ENCODE results near the gene C15orf61. TPM values are rescaled to one million over a fixed set of nuclear protein-coding genes. Genes with fewer than 3 reads are reported as not detected.

C15orf61 gene
- total RNA-seq, 1 experiment from 2014 or later = 3.9 TPM

- Histone ChIP-seq H3K9me3 (ENCODE audit: low read length) (no peaks in the 10 kb centered on the region), H3K27ac (ENCODE audit: low read length) (no peak overlapping the region), H3F3A (ENCODE audit: low read length, unreplicated experiment) (no peaks in the 10 kb centered on the region), H3K36me3 (ENCODE audit: low read depth, low read length) (no peaks in the 10 kb centered on the region), H3K4me1 (ENCODE audit: insufficient read depth, low read length) (no peaks in the 10 kb centered on the region), H3K4me2 (ENCODE audit: low read length) (no peak overlapping the region), H4K20me1 (ENCODE audit: low read length) (no peaks in the 10 kb centered on the region), H3K9ac (ENCODE audit: low read length) (no peak overlapping the region), H3K79me2 (ENCODE audit: low read length) (no peaks in the 10 kb centered on the region), H3K9me2 (replicated peaks; ENCODE audit: low read length) (no peaks in the 10 kb centered on the region), H3K27me3 (ENCODE audit: low read length) (no peaks in the 10 kb centered on the region), H3K4me3 (ENCODE audit: low read length) (no peak overlapping the region), H2AFZ (ENCODE audit: low read length) (no peak overlapping the region)
- TF ChIP-seq CTCF (conservative IDR thresholded peaks at IDR 0.05; ENCODE audit: low read depth, low read length) = no peak
- intact Hi-C loops (cut with micrococcal nuclease) = no loop called here
- ATAC-seq = no peak
- no peak for DNase-seq
- ChIA-PET CTCF (no interaction called here), POLR2A (ENCODE audit: unreplicated experiment) (no interaction called here)
- no TSS peak for BruUV-seq (replicated peaks)
Observed at GRCh38 chr15:67564968-67565345, 44.0 kb downstream of the C15orf61 start.

- Histone ChIP-seq H2AFZ (ENCODE audit: low read length) (no peak overlapping the region), H3K9me3 (ENCODE audit: low read length) (no peaks in the 10 kb centered on the region), H3K4me1 (ENCODE audit: insufficient read depth, low read length) (peaks cover 19% of the 10 kb centered on the region), H3K79me2 (ENCODE audit: low read length) (no peaks in the 10 kb centered on the region), H3K27me3 (ENCODE audit: low read length) (no peaks in the 10 kb centered on the region), H3K27ac (ENCODE audit: low read length) (no peak overlapping the region), H3K9me2 (replicated peaks; ENCODE audit: low read length) (no peaks in the 10 kb centered on the region), H4K20me1 (ENCODE audit: low read length) (no peaks in the 10 kb centered on the region), H3K36me3 (ENCODE audit: low read depth, low read length) (no peaks in the 10 kb centered on the region), H3F3A (ENCODE audit: low read length, unreplicated experiment) (no peaks in the 10 kb centered on the region), H3K4me3 (ENCODE audit: low read length) (no peak overlapping the region), H3K4me2 (ENCODE audit: low read length) (no peak overlapping the region), H3K9ac (ENCODE audit: low read length) (no peak overlapping the region)
- DNase-seq (no peak), ATAC-seq (no peak)
- no TSS peak for BruUV-seq (replicated peaks)
- ChIA-PET CTCF (interaction anchor here (0.5 to 0.6 kb wide), 2 partner anchors 49 to 686 kb away, joined by 3 to 5 read pairs; partner anchors contain the start of gene C15orf61), POLR2A (ENCODE audit: unreplicated experiment) (no interaction called here)
- intact Hi-C loops (cut with micrococcal nuclease) = no loop called here
- TF ChIP-seq CTCF (conservative IDR thresholded peaks at IDR 0.05; ENCODE audit: low read depth, low read length) (no peak), EZH2phosphoT487 (IDR thresholded peaks at IDR 0.05; ENCODE audit: borderline replicate concordance, low read length) (no peak), EZH2 (IDR thresholded peaks at IDR 0.05; ENCODE audit: low read length, unreplicated experiment) (no peak)
Observed at GRCh38 chr15:67569668-67570067, 48.7 kb downstream of the C15orf61 start.

GRCh38 chr15:67570875-67571647 is 50.1 kb downstream of the C15orf61 start:
- H4K20me1 ChIP-seq (ENCODE audit: low read length) = no peaks in the 10 kb centered on the region
- peak overlapping the region; percentile 63 for H3K4me2 ChIP-seq (ENCODE audit: low read length)
- H3K27ac ChIP-seq (ENCODE audit: low read length) = peak overlapping the region; percentile 84
- H3K36me3 ChIP-seq (ENCODE audit: low read depth, low read length) = no peaks in the 10 kb centered on the region
- DNase-seq (peak; percentile 51), ATAC-seq (peak; percentile 89)
- ChIA-PET CTCF (interaction anchor here (0.6 kb wide), 1 partner anchor 41 kb away, joined by 5 read pairs; no protein-coding TSS in a partner anchor), POLR2A (ENCODE audit: unreplicated experiment) (no interaction called here)
- H3K9me2 ChIP-seq (replicated peaks; ENCODE audit: low read length) = no peaks in the 10 kb centered on the region
- H3K79me2 ChIP-seq (ENCODE audit: low read length) = no peaks in the 10 kb centered on the region
- H3K27me3 ChIP-seq (ENCODE audit: low read length) = no peaks in the 10 kb centered on the region
- H3K4me3 ChIP-seq (ENCODE audit: low read length) = no peak overlapping the region
- H2AFZ ChIP-seq (ENCODE audit: low read length) = no peak overlapping the region
- BruUV-seq (replicated peaks) = no TSS peak
- TF ChIP-seq CTCF (conservative IDR thresholded peaks at IDR 0.05; ENCODE audit: low read depth, low read length) (no peak), EZH2phosphoT487 (IDR thresholded peaks at IDR 0.05; ENCODE audit: borderline replicate concordance, low read length) (no peak), EZH2 (IDR thresholded peaks at IDR 0.05; ENCODE audit: low read length, unreplicated experiment) (no peak)
- H3F3A ChIP-seq (ENCODE audit: low read length, unreplicated experiment) = no peaks in the 10 kb centered on the region
- peaks cover 19% of the 10 kb centered on the region for H3K4me1 ChIP-seq (ENCODE audit: insufficient read depth, low read length)
- intact Hi-C loops (cut with micrococcal nuclease) = no loop called here
- no peaks in the 10 kb centered on the region for H3K9me3 ChIP-seq (ENCODE audit: low read length)
- H3K9ac ChIP-seq (ENCODE audit: low read length) = peak overlapping the region; percentile 48; the same call in 1 of the 2 replicates
